RPMI7951 (cell line): ENCODE measurements around the gene DGKD. TPM values are rescaled to one million over a fixed set of nuclear protein-coding genes. Genes with fewer than 3 reads are reported as not detected.
"Not testable (repeated sequence)": the region's sequence is repeated elsewhere in the genome, so short reads cannot be mapped to it uniquely, and the experiment has no call there.

Source experiments
- DNase-seq: peaks from one replicate; pipeline ENCODE4 v3.0.0-alpha.2; 2012; ENCODE audit warnings: low read depth
- total RNA-seq: library from RNA; depleted of rRNA; stranded (reverse); fragments of >200 nt; shearing (Covaris generic); gene quantifications from 2 replicates; pipeline ENCODE4 v1.2.3, GENCODE V29; 2014; rRNA removed

The DGKD gene
- total RNA-seq = 26.3 and 28.0 TPM in 2 replicates

GRCh38 chr2:233353769-233354499 is at the start of gene DGKD:
TSS of gene DGKD (plus strand) at chr2:233354494. CDS start at chr2:233354519, 25 bp downstream.
- peak; percentile 51 for DNase-seq

- no peak for DNase-seq
These were observed 46.7 kb upstream of the DGKD start, which contains the start of gene SAG for GRCh38 chr2:233307565-233307964. TSS of gene SAG (plus strand) at chr2:233307816. CDS start at chr2:233309190, 1,374 bp downstream.

GRCh38 chr2:233311241-233311926 is 42.9 kb upstream of the DGKD start:
- peak; percentile 8 for DNase-seq

GRCh38 chr2:233312874-233313273 is 41.4 kb upstream of the DGKD start:
- no peak for DNase-seq

- DNase-seq = no peak
These were observed 39.9 kb upstream of the DGKD start for GRCh38 chr2:233314180-233314925.

- no peak for DNase-seq
These were observed 36.9 kb upstream of the DGKD start for GRCh38 chr2:233317196-233317943.

GRCh38 chr2:233319256-233319655 is 35.0 kb upstream of the DGKD start:
- no peak for DNase-seq

GRCh38 chr2:233320470-233320869 is 33.8 kb upstream of the DGKD start:
- DNase-seq = no peak

- no peak for DNase-seq
These were observed 33.1 kb upstream of the DGKD start for GRCh38 chr2:233321166-233321565.

GRCh38 chr2:233323851-233324250 is 30.4 kb upstream of the DGKD start:
- no peak for DNase-seq

- DNase-seq = no peak
These were observed 29.0 kb upstream of the DGKD start for GRCh38 chr2:233325256-233325655.

GRCh38 chr2:233325814-233326213 is 28.5 kb upstream of the DGKD start:
- no peak for DNase-seq

- DNase-seq = no peak
These were observed 27.8 kb upstream of the DGKD start for GRCh38 chr2:233326500-233326899.

GRCh38 chr2:233328922-233329321 is 25.4 kb upstream of the DGKD start:
- no peak for DNase-seq

- DNase-seq = peak; percentile 83
These were observed 24.7 kb upstream of the DGKD start for GRCh38 chr2:233329489-233330135.

- DNase-seq = no peak
These were observed 22.8 kb upstream of the DGKD start for GRCh38 chr2:233331536-233331935.

GRCh38 chr2:233332125-233332524 is 22.2 kb upstream of the DGKD start:
- no peak for DNase-seq

- no peak for DNase-seq
These were observed 19.4 kb upstream of the DGKD start for GRCh38 chr2:233334915-233335314.

GRCh38 chr2:233336091-233336490 is 18.2 kb upstream of the DGKD start:
- DNase-seq = not testable (repeated sequence)

- DNase-seq = no peak
These were observed 17.8 kb upstream of the DGKD start for GRCh38 chr2:233336541-233336940.

- DNase-seq = peak; percentile 51
These were observed 16.2 kb upstream of the DGKD start for GRCh38 chr2:233338046-233338445.
